ENCODE measurements around the gene SLF2.
A peak's percentile ranks its signal among the peaks of the same experiment; 100 is the strongest.
"Not testable (repeated sequence)": the region's sequence is repeated elsewhere in the genome, so short reads cannot be mapped to it uniquely, and the experiment has no call there.

The SLF2 gene

GRCh38 chr10:100969187-100970075, 56.7 kb downstream of the SLF2 start, which contains the start of gene SEMA4G:
SEMA4G (plus strand) TSS chr10:100969504; CDS start chr10:100972913, 3,409 bp downstream.
- DNase-seq (ENCODE audit: low spot score), result peak; percentile 80
- in situ Hi-C loops (cut with MboI; ENCODE audit: low pct_unique_long_range_greater_than_20kb, low sequenced_read_pairs, unreplicated experiment), result no loop called here
- TF ChIP-seq CTCF (IDR thresholded peaks at IDR 0.05; ENCODE audit: extremely low read depth, insufficient read depth, missing control alignments), result peak; percentile 69

- TF ChIP-seq CTCF (IDR thresholded peaks at IDR 0.05; ENCODE audit: extremely low read depth, insufficient read depth, missing control alignments), result no peak
- peak; percentile 46 for DNase-seq (ENCODE audit: low spot score)
- in situ Hi-C loops (cut with MboI; ENCODE audit: low pct_unique_long_range_greater_than_20kb, low sequenced_read_pairs, unreplicated experiment), result no loop called here
Observed at GRCh38 chr10:100970076-100970913, 57.5 kb downstream of the SLF2 start.

- DNase-seq (ENCODE audit: low spot score), result peak; percentile 22
- no peak for TF ChIP-seq CTCF (IDR thresholded peaks at IDR 0.05; ENCODE audit: extremely low read depth, insufficient read depth, missing control alignments)
Observed at GRCh38 chr10:100970914-100971811, 58.4 kb downstream of the SLF2 start.

GRCh38 chr10:100972115-100972903, 59.5 kb downstream of the SLF2 start:
- TF ChIP-seq CTCF (IDR thresholded peaks at IDR 0.05; ENCODE audit: extremely low read depth, insufficient read depth, missing control alignments), result no peak
- DNase-seq (ENCODE audit: low spot score), result no peak
- in situ Hi-C loops (cut with MboI; ENCODE audit: low pct_unique_long_range_greater_than_20kb, low sequenced_read_pairs, unreplicated experiment), result no loop called here

More at GRCh38 chr10:100970914-100971811, 58.4 kb downstream of the SLF2 start:
- in situ Hi-C loops (cut with MboI; ENCODE audit: low pct_unique_long_range_greater_than_20kb, low sequenced_read_pairs, unreplicated experiment), result no loop called here

- no peak for DNase-seq (ENCODE audit: low spot score)
- TF ChIP-seq CTCF (IDR thresholded peaks at IDR 0.05; ENCODE audit: extremely low read depth, insufficient read depth, missing control alignments), result no peak
- in situ Hi-C loops (cut with MboI; ENCODE audit: low pct_unique_long_range_greater_than_20kb, low sequenced_read_pairs, unreplicated experiment), result no loop called here
Observed at GRCh38 chr10:100972904-100973535, 60.3 kb downstream of the SLF2 start.

GRCh38 chr10:100975397-100975796, 62.6 kb downstream of the SLF2 start:
- in situ Hi-C loops (cut with MboI; ENCODE audit: low pct_unique_long_range_greater_than_20kb, low sequenced_read_pairs, unreplicated experiment); DNase-seq (ENCODE audit: low spot score): not testable (repeated sequence)
